Spinal cord (tissue), 10 donors: ENCODE data around the gene NASP. TPM values are rescaled to one million over a fixed set of nuclear protein-coding genes. Genes with fewer than 3 reads are reported as not detected.
A peak's percentile ranks its signal among the peaks of the same experiment; 100 is the strongest.

Experiments
- DNase-seq, 6 donors: peaks; one replicate each; pipeline versions ENCODE4 v3.0.0 to v3.0.0-alpha.2; 2013 to 2015; ENCODE audit warnings: low spot score in 6 of 6, low read depth in 4 of 6
- H3K27ac ChIP-seq: one replicate; pipeline ENCODE4 v1.5.1; 2013; ENCODE audit warnings: low read depth, low read length, control low read depth
- H3K27me3 ChIP-seq: one replicate; pipeline ENCODE4 v1.6.1; 2013; ENCODE audit warnings: low read length; ENCODE audit not compliant: control insufficient read depth, insufficient read depth
- H3K36me3 ChIP-seq: one replicate; pipeline ENCODE4 v1.6.1; 2013; ENCODE audit warnings: low read length; ENCODE audit not compliant: control insufficient read depth, insufficient read depth
- H3K4me1 ChIP-seq: one replicate; pipeline ENCODE4 v1.6.1; 2013; ENCODE audit warnings: low read length; ENCODE audit not compliant: control insufficient read depth, insufficient read depth
- H3K4me3 ChIP-seq: one replicate; pipeline ENCODE4 v1.5.1; 2013; ENCODE audit warnings: low read depth, low read length, control low read depth
- H3K9me3 ChIP-seq: one replicate; pipeline ENCODE4 v1.6.1; 2013; ENCODE audit warnings: low read length; ENCODE audit not compliant: control insufficient read depth, insufficient read depth
- WGBS: methylation state at CpG from one replicate; pipeline ENCODE4 v1.1.5; 2013; ENCODE audit warnings: missing lambda C conversion rate; ENCODE audit not compliant: insufficient coverage; 5-methylcytosine and 5-hydroxymethylcytosine counted together
- polyA plus RNA-seq, 2 donors: library from polyadenylated mRNA; unstranded; fragments of 120-200 nt; gene quantifications; one replicate each; pipeline ENCODE4 v1.2.1, GENCODE V29; 2013; ENCODE audit not compliant: insufficient read length in 2 of 2
- total RNA-seq, 2 donors: library from RNA; depleted of rRNA in 1 of 2; stranded (reverse); fragments of 120-200 nt in 1 of 2; fragments of >200 nt in 1 of 2; gene quantifications; one replicate each; pipeline versions ENCODE4 v1.2.3 to v1.2.4, GENCODE V29; 2013 to 2014
- donor health status: healthy.

The NASP gene
- total and polyA plus RNA-seq, 4 donors = 64.5 to 265 (median 161) TPM

DNA sequence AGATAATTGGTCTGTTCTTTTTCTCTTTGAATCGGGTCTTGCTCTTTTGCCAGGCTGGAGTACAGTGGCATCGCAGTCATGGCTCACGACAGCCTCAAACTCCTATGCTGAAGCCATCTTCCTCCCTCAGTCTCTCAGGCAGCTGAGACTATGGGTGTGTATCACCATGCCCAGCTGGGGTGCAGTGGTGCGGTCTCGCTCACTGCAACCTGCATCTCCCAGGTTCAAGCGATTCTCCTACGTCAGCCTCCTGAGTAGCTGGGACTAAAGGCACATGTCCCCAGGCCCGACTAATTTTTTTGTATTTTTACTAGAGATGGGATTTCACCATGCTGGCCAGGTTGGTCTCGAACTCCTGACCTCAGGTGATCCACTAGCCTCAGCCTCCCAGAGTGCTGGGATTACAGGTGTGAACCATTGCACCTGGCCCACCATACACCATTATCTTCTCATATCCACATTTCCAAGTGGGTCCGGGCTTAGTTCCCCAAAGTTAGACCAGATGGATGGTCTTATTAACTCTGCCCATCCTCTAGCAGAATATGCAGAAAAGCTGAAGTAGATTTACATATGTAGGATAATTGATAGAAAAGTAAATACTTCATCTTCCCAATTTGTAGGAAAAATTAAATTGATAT lies 26.9 kb downstream of the NASP start:
- no peak overlapping the region for H3K4me3 ChIP-seq
- no peak overlapping the region for H3K27ac ChIP-seq
- no peak for DNase-seq
- peaks cover 27% of the 10 kb centered on the region for H3K36me3 ChIP-seq
- H3K27me3 ChIP-seq = no peaks in the 10 kb centered on the region
- WGBS = 90% methylated on average over 8 of the region's 10 CpGs
- no peaks in the 10 kb centered on the region for H3K4me1 ChIP-seq
- no peaks in the 10 kb centered on the region for H3K9me3 ChIP-seq

DNA sequence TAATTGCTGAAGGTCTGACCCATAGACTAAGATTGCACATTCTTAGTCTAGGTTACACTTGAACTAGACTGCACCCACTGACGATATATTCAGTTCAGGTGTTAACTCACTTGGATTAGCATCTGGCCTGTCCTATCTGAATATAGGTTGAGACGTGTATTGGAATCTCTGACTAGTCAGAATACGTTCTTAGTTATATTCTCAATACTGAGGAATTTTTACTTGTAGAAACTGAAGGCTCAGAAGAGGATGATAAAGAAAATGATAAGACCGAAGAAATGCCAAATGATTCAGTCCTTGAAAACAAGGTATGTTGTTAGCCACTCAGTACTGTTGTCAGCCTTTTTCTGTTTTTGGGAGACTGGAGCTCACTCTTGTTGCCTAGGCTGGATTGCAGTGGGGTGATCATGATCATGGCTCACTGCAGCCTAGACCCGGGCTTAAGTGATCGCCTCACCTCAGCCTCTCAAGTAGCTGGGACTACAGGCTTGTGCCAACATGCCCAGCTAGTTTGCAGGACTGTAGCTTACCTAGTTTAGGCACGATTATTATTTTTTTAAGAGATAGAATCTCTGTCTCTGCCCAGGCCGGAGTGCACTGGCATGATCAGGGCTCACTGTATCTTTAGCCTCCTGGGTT lies 29.2 kb downstream of the NASP start:
- no peaks in the 10 kb centered on the region for H3K27me3 ChIP-seq
- peaks cover 39% of the 10 kb centered on the region for H3K36me3 ChIP-seq
- H3K27ac ChIP-seq = no peak overlapping the region
- WGBS = 76% methylated on average over 6 of the region's 8 CpGs
- H3K4me1 ChIP-seq = no peaks in the 10 kb centered on the region
- DNase-seq = no peak
- no peaks in the 10 kb centered on the region for H3K9me3 ChIP-seq
- H3K4me3 ChIP-seq = no peak overlapping the region

DNA sequence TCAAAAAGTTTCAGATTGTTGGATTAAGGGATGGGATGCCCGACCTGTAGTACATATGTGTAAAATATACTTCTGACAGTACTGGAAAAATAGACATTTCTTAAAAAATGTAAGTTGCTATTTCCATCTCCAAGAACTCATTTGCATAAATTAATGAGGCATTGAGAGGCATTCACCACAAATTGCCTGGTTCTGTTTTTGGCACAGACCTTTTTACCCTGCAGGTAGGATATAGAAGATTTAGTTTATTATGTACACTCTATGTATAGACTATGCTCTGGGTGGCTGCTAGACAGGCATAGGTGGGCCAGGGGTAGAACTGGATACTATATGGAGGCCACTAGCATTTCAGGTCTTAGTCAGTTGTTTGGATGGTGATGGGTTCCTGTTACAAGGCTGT lies 32.0 kb downstream of the NASP start:
- H3K9me3 ChIP-seq = no peaks in the 10 kb centered on the region
- no CpG with 5 or more reads among the region's 1 CpG for WGBS
- no peak overlapping the region for H3K4me3 ChIP-seq
- peaks cover 40% of the 10 kb centered on the region for H3K36me3 ChIP-seq
- H3K4me1 ChIP-seq = no peaks in the 10 kb centered on the region
- H3K27ac ChIP-seq = no peak overlapping the region
- DNase-seq = no peak
- no peaks in the 10 kb centered on the region for H3K27me3 ChIP-seq

DNA sequence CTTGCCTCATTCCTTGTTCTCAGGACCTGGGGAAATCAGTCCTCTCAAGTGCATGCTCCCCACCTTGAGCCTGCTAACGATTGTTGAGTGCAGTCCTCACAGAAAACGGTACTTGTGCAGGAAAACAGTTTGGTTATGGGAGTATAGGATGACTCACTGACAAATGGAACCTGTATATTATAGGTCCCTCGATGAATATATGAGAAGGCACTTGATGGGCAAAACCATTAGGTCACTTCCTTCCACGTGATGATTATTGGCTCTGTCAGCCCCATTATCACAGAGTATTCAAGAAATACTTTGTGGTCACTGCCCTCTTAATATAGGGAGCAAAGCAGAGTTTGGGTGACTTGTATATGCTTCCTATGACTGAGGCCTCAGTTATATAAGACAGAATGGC lies 33.8 kb downstream of the NASP start:
- Histone ChIP-seq H3K27ac (no peak overlapping the region), H3K9me3 (no peaks in the 10 kb centered on the region), H3K27me3 (no peaks in the 10 kb centered on the region), H3K4me3 (no peak overlapping the region), H3K36me3 (peaks cover 57% of the 10 kb centered on the region), H3K4me1 (peaks cover 5% of the 10 kb centered on the region)
- 87% methylated on average over 3 of the region's 4 CpGs for WGBS
- DNase-seq = no peak

DNA sequence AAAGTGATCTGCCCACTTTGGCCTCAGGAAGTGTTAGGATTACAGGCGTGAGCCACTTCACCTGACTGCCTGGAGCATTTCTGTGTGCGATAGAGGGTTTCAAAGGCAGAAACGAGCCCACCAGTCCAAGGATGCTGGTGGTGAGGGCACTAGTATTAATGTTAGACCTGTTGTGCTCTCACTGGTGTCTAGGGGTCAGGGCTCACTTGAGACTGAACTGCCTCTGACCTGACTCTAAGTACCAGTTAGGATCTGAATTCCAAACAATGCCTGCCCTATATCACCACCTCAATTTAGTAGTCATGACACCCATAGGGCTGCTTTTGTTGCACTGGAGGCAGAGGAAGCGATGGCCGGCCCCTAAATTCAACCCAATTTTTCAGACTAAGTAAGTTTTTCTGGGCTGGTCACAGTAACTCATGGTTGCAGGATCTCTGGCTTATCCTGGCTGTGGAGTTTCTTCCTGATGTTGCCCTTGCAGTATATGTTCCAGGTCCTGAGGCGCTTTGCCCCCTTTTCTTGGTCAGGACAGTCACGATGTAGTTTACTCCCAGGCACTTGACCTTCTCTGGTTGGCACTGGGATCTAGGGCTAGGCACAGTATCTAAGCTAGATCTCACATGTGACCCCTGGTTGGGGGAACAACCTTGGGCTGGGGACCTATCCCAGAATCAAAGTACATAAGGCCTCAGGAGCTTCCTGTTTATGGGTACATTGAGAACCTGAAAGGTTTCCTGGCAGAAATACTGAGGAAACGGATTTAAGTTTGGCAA lies 35.5 kb downstream of the NASP start:
- DNase-seq = no peak
- Histone ChIP-seq H3K4me1 (peaks cover 9% of the 10 kb centered on the region), H3K27me3 (no peaks in the 10 kb centered on the region), H3K4me3 (no peak overlapping the region), H3K36me3 (peaks cover 63% of the 10 kb centered on the region), H3K27ac (no peak overlapping the region), H3K9me3 (no peaks in the 10 kb centered on the region)
- WGBS = 71% methylated on average over 8 of the region's 8 CpGs

DNA sequence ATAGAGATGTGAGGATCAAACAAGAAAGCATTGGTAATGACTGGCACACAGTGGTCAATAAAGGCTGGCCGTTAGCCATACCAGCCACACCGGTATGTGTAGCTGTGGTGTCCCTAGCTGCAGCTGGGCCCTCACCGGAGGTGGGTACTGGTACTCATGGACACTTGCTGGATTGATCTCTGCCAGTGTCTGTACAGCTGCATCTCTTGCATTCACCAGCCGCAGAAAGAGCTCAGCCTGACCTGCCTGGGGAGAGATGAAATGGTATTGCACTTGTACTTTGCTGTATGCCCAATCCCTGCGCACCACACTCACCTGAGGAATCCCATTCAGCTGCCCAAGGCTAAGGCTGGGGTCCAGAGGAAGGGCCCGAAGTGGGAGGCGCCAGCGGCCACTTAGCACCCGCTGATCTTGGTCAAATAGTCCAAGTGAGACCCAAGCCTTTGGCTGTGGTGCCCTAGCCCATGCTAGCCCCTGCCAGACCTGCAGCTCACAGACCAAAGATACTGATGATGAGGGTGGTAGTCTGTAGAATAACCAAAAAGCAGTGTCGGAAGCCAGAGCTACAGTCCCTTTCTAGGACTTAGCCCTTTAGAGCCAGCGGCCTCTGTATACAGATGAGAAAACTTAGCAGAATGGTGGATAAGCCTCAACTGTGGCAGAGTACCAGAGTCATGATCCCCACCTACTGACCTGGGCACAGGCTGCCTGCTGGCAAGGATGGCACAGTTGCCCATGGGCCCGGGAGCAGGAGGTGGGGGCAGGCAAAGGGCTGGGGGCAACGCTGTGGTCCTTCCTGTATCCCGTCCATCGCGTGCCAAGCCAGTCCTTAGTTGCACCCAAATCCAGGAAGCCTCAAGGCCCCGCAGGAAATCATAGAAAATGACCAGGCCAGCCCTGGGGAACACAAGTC lies 37.0 kb downstream of the NASP start:
- no peaks in the 10 kb centered on the region for H3K9me3 ChIP-seq
- no peak for DNase-seq
- H3K4me3 ChIP-seq = no peak overlapping the region
- peaks cover 9% of the 10 kb centered on the region for H3K4me1 ChIP-seq
- WGBS = 93% methylated on average over 16 of the region's 17 CpGs
- H3K27ac ChIP-seq = no peak overlapping the region
- H3K36me3 ChIP-seq = peaks cover 53% of the 10 kb centered on the region
- H3K27me3 ChIP-seq = no peaks in the 10 kb centered on the region

DNA sequence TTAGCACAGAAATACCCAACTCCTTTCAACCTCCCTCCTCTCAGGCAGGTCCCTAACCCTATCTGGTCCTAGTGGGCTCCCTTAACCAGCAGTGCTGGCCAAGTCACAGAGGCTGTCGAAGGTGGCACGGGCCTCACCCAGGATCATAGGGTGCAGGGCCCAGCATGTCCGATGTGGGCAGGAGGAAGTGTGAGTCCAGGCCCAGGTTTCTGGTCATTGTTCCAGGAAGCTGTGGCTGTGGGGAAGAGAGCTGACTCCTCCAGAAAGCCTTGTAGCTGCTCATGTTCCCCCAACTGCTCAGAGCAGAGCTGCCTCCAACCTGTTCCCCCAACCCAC lies 37.6 kb downstream of the NASP start:
- H3K4me3 ChIP-seq = no peak overlapping the region
- 87% methylated on average over 3 of the region's 3 CpGs for WGBS
- peaks cover 54% of the 10 kb centered on the region for H3K36me3 ChIP-seq
- H3K27me3 ChIP-seq = no peaks in the 10 kb centered on the region
- H3K27ac ChIP-seq = no peak overlapping the region
- no peaks in the 10 kb centered on the region for H3K9me3 ChIP-seq
- DNase-seq = peak in 1 of 6 donors; percentile 7
- peaks cover 9% of the 10 kb centered on the region for H3K4me1 ChIP-seq

DNA sequence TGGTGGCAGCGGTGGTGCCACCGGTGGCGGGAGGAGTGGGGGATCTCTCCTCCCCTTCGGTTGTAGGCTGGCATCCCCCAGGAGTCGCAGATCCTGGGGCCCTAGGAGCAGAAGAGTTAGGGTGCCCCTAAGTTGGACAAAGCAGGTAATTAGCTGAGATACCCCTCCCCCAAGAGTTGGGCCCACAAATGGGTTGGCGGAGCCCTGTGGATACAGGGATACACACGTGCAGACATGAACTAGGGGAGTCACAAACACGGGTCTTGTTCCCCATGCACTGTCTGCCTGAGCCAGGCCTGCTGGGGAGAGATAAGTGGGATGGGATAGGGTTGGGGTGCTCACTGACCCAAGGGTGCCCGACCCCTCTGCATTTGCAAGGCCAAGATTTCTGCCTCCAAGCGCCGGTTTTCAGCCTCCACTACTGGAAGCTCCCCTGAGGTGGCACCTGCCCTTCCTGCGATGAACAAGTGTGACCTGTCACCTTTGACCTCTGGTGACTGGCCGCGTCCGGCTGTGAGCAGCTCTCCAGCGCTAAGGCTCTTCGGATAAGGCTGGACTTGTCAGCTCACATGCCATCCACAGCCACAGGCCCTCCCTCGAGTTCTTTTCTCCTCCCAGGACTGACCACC lies 38.2 kb downstream of the NASP start:
- no peak overlapping the region for H3K27ac ChIP-seq
- H3K36me3 ChIP-seq = peaks cover 55% of the 10 kb centered on the region
- H3K4me1 ChIP-seq = peaks cover 9% of the 10 kb centered on the region
- H3K9me3 ChIP-seq = no peaks in the 10 kb centered on the region
- no peaks in the 10 kb centered on the region for H3K27me3 ChIP-seq
- 71% methylated on average over 18 of the region's 18 CpGs for WGBS
- peak overlapping the region; percentile 12 for H3K4me3 ChIP-seq
- peak in 1 of 6 donors; percentile 4 for DNase-seq
